ENCODE data around the gene ATP4B.

- no peak for TF ChIP-seq CTCF (IDR thresholded peaks at IDR 0.05)
- no peak for TF ChIP-seq NFE2L1 (CRISPR knock-in tag; IDR thresholded peaks at IDR 0.05)
- no peak for TF ChIP-seq ZNF317 (CRISPR knock-in tag; IDR thresholded peaks at IDR 0.05; ENCODE audit: borderline replicate concordance, low read depth)
- no peak for TF ChIP-seq ATF2 (CRISPR knock-in tag; IDR thresholded peaks at IDR 0.05; ENCODE audit: borderline replicate concordance, low read depth)
- TF ChIP-seq JUN (CRISPR knock-in tag; IDR thresholded peaks at IDR 0.05), result no peak
- no peak for TF ChIP-seq ZNF138 (CRISPR knock-in tag; conservative IDR thresholded peaks at IDR 0.05)
- TF ChIP-seq MAX (CRISPR knock-in tag; IDR thresholded peaks at IDR 0.05), result no peak
Measured at GRCh38 chr13:113622791-113623490, 35.1 kb downstream of the ATP4B start.

Measured in WTC11 (cell line).